Measurements from ENCODE around the gene UTP14C. TPM values are rescaled to one million over a fixed set of nuclear protein-coding genes. Genes with fewer than 3 reads are reported as not detected.
"Not testable (repeated sequence)": the region's sequence is repeated elsewhere in the genome, so short reads cannot be mapped to it uniquely, and the experiment has no call there.

UTP14C gene
- total RNA-seq, 1 donor from 2014 or later = 19.7 TPM

DNA sequence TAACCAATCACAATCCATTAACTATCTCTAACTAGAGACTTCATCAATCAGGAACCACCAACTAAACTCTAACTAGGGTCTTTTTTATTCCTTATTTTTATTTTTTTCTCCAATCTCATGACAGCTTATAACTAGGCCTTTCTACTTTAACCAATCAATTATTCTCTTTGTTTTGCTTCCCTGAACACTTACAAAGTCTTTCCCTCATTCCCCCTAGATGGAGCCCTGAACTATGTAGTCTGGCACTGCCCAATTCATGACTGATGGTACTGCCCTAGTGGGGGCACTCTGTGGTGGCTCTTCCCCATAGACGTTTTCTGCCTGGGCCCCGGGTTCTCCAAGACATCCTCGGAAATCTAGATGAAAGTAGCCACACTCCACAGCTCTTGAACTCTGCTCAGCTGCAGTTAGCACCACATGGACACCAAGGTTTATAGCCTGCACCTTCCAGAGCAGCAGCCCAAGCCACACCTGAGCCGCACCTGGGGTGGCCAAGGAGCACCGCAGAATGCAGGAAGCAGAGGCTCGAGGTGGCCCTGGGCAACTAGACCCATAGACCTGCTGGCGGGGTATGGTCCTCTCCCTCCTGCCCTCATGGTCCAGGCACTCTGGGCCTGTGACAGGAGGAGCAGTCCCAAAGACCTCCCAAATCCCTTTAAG, 19.9 kb upstream of the UTP14C start:
- no peak for DNase-seq (ENCODE audit: low spot score)

DNA sequence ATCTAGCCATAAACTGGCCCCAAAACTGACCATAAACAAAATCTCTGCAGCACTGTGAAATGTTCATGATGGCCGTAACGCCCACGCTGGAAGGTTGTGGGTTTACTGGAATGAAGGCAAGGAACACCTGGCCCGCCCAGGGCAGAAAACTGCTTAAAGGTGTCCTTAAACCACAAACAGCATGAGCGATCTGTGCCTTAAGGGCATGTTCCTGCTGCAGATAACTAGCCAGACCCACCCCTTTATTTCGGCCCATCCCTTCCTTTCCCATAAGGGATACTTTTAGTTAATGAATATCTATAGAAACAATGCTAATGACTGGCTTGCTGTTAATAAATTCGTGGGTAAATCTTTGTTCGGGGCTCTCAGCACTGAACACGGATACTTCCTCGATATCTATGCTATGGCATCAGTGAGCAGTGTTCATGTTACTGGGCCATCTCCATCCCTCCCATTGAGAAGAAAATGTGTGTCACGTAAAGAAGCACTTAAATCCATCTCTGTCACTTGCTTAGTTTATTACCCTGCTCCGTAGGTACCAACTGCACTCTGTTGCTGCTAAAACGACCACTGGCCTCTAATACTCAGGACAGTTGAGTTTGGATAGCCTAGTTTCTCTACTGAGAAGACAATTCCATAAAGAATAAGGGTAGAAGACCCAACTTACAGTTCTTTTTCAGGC, 18.5 kb upstream of the UTP14C start:
- no peak for DNase-seq (ENCODE audit: low spot score)

DNA sequence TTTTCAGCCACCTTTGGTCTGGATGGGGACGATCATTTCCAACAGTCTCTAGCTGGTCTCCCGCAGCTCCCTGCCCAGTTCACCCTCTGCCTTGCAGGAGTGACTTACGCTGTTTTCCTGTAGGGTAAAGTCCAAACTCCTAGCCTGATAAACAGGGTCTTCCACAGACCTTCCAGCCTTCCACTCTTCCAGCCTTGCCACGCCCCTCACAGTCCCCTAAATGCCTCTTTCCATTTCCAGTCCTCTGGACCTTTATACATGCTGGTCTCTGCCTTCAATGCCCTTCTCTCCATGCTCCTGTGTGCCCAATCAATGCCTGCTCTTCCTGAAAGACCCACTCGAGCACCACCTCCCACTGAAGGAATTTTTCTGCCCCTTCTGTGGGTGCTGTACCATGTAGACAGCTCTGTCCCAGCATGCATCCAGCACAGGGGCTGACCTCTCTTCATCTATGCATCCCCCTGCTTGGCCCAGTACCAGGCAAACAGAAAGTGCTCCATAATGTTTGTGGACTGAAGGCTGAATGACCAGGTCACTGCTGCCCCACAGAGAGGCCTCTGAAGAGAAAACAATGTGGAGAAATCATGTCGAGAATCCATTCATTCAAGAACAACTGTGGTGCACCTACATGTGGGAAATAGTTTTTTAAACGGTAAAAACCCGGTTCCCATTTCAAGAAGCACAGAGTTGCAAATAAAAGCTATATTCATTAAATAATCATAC, 17.8 kb upstream of the UTP14C start:
- DNase-seq (ENCODE audit: low spot score) = no peak

DNA sequence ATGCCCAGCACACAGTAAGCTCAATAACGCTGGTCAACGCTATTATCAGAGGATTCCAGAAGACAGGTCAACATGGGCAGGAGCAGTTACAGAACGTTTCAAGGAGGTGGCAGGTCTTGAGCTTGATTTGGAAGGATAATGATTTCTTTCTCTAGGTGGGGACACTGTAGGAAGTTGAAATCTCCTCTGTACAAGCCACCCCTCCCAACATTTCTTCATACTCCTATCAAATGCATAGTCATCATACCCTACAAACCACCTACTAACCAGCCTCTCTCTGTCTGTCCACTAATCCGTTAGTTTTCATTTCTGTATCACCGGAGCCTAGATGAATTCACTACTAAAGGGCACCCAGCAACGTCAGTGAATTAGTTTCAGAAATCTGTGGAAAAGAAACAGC, 14.5 kb upstream of the UTP14C start:
- DNase-seq (ENCODE audit: low spot score) = no peak

DNA sequence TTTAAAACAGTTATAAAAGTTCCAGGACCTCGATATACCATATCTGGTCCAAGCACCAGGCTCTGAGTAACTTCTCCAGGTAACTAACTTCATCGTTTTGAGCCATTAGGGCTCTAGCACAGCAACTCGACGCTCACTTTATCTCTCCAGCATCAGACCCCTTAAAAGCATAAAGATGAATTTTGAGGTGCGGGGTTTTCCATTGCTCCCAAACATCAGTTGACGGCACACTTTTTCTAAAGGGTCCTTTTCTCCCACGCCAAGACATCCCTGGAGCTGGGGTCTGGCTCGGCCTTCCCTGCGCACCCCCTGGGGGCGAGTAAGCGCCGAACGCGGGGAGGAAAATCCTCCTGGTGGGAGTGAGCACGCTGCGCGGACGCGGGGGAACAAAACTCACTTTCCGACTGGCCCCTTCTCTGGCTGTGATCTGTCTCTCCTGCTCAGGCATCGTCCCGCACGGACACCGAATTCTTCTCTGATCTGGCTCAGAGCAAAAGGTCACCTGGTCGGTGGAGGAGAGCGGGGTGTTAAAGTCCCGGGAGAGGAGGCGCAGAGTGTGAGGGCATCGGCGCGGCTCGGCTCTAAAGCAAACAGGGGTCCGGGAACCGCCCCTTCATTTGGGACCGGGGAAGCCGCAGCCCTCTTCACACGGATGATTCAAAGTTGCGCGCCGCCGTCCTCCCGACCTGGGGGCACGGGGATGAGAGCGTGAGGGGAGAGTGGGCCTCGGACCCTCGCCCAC, 13.4 kb upstream of the UTP14C start, which contains the start of gene ATP7B:
ATP7B (minus strand) TSS at position 561 of the 742 bp plus-strand sequence; CDS start at position 448, 113 bp downstream.
- no peak for DNase-seq (ENCODE audit: low spot score)

DNA sequence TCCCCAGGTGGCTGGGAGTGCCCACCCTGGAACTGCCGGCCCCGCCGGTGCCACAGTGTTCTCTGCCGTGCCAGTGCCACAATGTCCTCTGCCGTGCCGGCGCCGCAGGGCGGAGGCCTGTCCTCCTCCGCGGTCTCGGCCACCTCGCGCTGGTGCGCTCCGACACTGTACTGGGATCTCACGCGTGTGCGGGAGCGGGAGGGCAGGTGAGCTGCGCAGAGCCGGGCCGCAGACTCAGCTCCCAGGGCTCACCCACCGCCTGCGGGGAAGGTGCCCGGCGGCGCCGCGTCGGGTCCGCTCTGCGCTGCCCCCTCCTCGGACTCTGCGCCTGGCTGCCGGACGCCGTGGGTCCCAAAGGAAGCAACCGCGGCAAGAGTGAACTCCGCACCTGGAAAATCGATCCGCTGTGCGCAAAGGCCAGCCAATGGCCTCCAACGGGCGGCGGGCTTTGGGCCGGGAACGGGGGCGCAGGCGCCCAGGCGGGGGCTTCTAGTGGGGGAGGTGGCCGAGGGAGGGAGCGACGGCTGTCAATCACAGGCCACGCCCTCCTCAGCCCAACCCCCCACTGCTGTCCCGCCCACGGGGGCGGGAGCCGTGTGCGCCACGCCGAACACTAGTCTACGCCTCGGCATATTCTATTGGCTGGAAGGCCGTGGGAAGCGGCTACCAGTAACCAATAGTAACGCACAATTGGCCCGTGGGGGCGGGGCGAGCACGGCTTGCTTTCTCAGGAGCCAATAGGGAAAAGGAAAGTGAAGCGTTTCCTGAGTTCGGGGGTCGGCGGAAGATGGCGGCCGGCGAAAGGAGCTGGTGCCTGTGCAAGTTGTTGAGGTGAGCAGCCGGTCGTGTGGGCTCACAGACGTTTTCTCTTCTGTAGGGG, 12.6 kb upstream of the UTP14C start, which contains the start of gene ALG11:
ALG11 (plus strand) TSS at position 767 of the 880 bp plus-strand sequence; CDS start at position 788, 21 bp downstream.
- DNase-seq (ENCODE audit: low spot score) = peak; percentile 100

DNA sequence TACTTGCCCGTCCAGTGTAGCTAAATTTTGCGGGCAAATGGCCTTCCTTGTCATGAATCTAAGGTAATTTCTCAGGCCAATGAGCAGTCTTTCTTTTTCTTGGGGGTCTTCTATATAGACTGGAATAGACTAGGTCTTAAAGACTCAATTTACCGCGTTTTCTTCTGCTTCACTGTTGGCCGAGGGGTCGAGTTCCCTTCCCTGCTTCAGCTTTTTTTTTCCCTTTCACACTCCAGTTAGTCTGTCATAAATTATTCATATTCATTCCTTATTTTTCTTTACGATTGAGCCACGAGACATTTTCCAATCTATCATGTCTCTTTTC, 12.0 kb upstream of the UTP14C start:
- DNase-seq (ENCODE audit: low spot score) = no peak

DNA sequence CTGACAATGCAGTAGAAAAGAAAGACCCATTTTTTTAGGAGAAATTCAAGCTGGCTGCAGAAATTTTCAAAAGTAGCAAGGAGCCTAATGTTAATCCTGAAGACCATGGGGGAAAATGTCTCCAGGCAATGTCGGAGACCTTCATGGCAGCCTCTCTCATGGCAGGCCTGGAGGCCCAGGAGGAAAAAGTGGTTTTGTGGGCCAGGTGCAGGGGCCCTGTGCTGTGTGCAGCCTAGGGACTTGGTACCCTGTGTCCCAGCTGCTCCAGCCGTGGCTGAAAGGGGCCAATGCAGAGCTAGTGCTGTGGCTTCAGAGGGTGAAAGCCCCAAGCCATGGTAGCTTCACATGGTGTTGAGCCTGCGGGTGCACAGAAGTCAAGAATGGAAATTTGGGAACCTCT, 8.2 kb upstream of the UTP14C start:
- no peak for DNase-seq (ENCODE audit: low spot score)

DNA sequence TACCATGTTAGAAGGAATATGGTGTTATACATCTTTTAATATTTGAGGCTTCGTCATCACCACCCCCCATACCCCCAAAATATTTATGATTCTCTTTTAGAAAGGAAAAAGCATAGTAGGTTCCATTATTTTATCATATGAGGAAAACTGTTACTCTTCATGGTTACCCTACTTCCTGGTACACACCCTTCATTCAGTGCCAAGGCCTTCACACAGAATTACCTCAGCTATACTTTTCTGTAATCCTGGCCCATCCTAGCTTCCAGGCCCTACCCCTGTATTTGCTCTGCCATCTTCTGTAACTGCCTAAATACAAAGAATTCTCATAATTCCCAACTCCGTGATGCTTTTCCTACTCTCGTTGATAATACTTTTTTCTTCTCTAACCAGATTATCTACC, 4.3 kb upstream of the UTP14C start:
- no peak for DNase-seq (ENCODE audit: low spot score)

DNA sequence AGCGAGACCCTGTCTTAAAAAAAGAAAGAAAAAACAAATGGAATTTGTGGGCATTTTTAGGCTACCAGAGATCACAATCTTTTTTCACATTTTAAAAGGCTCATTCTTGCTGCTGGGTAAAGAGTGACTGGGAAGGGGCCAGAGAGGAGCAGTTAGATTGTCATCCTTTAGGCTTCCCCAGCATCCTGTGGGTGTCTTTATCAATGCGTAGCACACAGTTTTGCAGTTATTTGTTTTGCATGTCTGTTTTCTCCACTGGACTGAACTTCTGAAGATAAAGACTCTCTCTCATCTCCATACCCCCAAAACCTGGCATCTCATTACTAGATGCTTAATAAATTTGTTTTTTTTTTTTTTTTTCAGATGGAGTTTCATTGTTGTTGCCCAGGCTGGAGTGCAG, 2.1 kb upstream of the UTP14C start:
- DNase-seq (ENCODE audit: low spot score) = no peak

DNA sequence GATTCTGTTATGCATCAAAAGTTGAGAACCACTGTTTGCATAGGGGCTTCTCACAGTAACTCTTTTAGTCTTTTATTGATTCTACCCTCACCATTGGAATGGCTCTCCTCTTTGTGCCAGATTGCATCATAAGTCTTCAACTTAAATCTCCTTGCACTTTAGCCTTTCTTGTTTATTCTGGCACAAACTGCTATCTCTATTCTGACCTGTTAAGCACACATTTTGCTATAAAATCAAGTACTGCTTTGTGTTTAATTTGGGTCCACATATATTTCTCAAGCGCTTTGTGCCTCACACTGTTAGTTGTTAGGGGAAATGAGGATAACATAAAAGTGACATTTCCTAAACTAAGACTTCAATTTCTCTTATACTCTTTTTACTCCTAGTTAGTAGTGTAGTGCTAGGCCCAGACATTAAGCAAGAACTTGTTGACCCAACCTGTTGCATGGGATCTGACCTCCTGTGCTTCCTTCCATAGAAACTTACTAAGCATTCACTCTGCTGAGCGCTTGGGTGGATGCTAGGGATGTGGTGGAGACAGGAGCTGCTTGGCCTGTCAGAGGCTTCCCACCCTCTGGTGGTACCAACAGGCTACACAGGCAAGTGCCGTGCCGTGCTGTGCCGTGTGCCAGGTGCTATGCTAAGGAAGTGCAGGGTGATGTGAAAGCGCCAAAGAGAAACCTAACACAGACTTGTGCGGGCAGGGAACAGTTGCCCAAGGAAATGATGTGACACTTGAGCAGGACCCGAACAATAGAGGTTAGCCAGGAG, 1.2 kb downstream of the UTP14C start:
- no peak for DNase-seq (ENCODE audit: low spot score)

DNA sequence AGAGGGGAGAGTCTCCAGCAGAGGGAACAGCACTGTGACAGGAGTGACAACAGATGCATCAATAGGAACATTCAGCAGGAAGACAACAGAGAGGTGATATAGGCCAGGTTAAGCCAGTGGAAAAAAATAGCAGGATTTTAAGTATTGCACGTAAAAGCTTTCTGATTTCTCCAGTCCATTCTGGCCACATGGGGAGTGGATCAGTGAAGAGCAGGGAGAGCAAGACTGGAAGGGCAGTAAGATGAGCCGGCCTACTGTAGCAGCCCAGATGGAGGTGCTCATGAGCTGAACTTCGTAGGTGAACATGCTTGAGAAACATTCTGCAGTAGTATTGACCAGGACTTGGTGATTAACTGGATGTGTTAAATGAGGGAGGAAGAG, 1.7 kb downstream of the UTP14C start:
- no peak for DNase-seq (ENCODE audit: low spot score)

DNA sequence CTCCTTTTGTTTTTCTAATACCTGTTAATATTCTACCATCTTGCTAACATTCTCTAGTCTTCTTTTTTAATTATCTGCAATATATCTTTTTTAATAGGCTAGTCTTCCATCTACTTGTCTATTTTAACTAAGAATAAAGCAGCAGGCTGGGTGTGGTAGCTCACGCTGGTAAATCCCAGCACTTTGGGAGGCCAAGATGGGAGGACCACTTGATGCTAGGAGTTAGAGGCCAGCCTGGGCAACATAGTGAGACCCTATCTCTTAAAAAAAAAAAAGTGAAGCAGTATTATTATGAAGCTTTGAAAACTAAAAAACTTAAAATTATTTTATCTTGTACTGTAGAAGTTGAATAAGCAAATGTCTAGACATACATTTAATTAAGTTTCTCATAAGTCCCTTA, 3.3 kb downstream of the UTP14C start:
- no peak for DNase-seq (ENCODE audit: low spot score)

DNA sequence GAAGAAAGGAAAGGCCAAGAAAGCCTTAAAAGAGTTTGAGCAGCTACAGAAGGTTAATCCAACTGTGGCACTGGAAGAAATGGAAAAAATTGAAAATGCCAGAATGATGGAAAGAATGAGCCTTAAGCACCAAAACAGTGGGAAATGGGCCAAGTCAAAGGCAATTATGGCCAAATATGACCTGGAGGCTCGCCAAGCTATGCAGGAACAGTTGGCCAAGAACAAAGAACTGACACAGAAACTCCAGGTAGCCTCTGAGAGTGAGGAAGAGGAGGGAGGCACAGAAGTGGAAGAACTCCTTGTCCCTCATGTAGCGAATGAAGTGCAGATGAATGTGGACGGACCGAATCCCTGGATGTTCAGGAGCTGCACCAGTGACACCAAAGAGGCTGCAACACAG, 5.1 kb downstream of the UTP14C start:
- DNase-seq (ENCODE audit: low spot score) = no peak

DNA sequence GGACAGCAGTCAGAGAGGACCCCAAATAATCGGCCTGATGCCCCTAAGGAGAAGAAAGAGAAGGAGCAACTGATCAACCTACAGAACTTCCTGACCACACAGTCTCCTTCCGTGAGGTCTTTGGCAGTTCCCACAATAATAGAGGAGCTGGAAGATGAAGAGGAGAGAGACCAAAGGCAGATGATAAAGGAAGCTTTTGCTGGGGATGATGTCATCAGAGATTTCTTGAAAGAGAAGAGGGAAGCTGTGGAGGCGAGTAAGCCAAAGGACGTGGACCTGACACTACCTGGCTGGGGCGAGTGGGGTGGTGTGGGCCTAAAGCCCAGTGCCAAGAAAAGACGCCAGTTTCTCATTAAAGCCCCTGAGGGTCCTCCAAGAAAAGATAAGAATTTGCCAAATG, 5.9 kb downstream of the UTP14C start:
- DNase-seq (ENCODE audit: low spot score) = not testable (repeated sequence)

DNA sequence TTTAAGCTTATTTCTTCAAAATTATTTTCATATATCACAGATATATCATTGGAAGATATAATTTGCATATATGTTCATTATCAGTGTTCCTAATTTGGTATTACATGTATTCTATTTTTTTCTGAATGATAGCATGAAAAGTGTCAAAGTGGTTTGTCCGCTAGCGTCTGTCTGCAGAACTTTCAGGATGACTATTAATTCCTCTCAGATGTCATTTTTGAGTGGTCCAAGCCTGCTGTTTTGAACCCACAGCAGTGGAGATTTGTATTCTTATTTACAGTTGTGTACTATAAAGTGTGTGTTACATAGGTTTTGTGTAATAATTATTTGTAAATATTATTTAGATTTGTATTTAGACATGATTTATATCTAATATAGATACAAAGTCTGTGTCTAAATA, 8.5 kb downstream of the UTP14C start:
- no peak for DNase-seq (ENCODE audit: low spot score)

DNA sequence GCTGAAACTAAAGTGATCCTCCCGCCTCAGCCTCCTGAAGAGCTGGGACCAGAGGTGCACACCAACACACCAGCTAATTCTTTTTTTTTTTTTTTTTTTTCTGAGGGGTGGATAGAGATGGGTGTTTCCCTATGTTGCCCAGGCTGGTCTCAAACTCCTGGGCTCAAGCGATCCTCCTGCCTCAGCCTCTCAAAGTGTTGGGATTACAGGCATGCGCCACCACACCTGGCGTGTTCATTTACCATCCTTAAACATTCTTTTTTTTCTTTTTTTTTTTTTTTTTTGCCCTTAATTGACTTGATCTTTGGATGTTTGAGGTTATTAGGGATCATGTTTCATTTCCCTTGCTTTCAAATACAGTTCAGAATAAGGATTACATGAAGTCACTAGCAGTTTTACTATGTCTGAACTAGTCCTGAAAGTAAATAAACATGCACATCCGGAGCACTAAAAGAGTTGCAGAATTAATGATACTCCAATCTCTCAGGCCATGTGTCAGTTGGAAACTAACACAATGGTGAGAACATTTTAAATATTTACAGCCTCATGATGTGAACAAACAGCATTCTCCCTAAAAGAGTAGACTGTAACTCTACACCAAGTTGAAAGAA, 10.2 kb downstream of the UTP14C start:
- no peak for DNase-seq (ENCODE audit: low spot score)

DNA sequence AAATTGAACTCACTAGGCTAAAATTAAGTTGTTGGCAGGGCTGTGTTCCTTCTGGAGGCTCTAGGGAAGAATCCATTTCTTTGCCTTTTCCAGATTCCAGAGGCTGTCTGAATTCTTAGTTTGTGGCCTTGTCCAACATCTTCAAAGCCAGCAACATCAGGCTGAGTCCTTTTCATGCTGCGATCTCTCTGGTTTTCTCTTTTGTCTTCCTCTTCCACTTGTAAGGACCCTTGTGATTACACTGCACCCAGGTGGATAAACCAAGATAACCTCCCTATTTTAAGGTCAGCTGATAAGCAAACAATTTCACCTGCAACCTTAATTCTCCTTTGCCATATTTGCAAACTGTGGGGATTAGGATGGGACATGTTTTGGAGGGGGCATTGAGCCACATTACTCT, 11.5 kb downstream of the UTP14C start:
- no peak for DNase-seq (ENCODE audit: low spot score)

DNA sequence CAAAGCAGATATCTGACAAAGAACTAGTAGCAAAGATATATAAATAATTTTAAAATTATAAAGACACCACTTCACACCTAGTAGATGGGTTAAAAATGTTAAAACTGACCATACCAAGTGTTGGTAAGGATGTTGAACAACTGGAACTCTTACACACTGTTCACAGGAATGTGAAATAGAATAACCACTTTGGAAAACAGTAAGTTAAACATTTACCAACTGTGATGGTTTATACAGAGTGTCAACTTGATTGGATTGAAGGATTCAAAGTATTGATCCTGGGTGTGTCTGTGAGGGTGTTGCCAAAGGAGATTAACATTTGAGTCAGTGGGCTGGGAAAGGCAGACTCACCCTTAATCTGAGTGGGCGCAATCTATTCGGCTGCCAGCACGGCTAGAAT, 19.2 kb downstream of the UTP14C start:
- DNase-seq (ENCODE audit: low spot score) = no peak

DNA sequence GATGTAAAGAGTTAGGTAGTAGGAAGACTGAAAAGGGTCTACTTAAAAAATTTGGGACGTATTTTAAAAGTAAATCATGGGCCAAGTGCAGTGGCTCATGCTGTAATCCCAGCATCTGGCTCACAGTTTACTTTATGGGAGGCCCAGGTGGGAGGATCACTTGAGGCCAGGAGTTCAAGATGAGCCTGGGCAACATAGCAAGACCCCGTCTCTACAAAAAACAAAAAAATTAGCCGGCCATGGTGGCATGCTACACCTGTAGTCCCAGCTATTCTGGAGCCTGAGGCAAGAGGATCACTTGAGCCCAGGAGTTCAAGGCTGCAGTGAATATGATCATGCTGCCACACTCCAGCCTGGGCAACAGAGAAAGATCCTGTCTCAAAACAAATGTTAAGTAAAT, 23.0 kb downstream of the UTP14C start:
- DNase-seq (ENCODE audit: low spot score) = no peak
